ENCODE data around the gene FSCN2. TPM values are rescaled to one million over a fixed set of nuclear protein-coding genes. Genes with fewer than 3 reads are reported as not detected.

The FSCN2 gene, protein sequence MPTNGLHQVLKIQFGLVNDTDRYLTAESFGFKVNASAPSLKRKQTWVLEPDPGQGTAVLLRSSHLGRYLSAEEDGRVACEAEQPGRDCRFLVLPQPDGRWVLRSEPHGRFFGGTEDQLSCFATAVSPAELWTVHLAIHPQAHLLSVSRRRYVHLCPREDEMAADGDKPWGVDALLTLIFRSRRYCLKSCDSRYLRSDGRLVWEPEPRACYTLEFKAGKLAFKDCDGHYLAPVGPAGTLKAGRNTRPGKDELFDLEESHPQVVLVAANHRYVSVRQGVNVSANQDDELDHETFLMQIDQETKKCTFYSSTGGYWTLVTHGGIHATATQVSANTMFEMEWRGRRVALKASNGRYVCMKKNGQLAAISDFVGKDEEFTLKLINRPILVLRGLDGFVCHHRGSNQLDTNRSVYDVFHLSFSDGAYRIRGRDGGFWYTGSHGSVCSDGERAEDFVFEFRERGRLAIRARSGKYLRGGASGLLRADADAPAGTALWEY
- total RNA-seq, result 0.23 TPM in 1 of 2 replicates, not detected in the other

DNA sequence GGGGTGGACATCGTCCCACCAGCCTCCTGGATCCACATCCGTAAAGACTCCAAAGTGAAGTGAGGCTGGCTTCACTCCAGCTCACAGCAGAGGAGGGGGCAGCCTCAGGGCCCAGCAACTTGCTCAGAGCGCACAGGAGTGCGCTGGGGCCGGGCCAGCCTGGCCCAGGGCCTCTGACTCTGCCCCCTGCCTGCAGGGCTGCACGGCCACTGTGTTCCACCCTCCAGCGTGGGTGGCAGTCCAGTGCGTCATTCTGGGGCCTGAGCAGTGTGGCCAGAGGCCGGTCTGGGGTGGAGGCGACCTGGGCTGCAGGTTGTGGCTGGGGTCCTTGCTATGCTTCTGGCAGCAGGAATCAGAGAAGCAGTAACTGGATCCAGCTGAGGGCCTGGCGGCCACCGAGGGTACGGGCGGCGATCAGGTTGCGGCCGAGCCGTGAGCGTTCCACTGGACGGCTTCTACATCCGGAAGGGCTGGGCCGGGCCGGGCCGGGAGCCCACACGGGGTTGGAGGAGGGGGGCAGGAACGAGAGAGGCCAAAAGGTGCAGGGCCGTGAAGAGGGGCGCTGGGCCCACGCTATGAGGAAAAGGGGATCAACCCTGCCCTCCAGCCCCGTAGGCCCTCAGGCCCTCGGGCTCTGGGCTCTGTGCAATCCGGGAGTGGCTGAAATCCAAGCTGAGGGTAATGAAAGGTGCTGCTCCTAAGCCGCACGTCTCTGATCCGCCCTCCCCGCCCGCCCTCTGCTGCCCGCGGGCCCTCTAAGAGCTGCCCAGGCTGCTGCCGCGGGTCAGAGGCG is at the start of gene FSCN2:
Gene FSCN2 (plus strand): TSS at position 787 of the 793 bp plus-strand sequence. CDS start 155 bp downstream, outside the sequence.

DNA sequence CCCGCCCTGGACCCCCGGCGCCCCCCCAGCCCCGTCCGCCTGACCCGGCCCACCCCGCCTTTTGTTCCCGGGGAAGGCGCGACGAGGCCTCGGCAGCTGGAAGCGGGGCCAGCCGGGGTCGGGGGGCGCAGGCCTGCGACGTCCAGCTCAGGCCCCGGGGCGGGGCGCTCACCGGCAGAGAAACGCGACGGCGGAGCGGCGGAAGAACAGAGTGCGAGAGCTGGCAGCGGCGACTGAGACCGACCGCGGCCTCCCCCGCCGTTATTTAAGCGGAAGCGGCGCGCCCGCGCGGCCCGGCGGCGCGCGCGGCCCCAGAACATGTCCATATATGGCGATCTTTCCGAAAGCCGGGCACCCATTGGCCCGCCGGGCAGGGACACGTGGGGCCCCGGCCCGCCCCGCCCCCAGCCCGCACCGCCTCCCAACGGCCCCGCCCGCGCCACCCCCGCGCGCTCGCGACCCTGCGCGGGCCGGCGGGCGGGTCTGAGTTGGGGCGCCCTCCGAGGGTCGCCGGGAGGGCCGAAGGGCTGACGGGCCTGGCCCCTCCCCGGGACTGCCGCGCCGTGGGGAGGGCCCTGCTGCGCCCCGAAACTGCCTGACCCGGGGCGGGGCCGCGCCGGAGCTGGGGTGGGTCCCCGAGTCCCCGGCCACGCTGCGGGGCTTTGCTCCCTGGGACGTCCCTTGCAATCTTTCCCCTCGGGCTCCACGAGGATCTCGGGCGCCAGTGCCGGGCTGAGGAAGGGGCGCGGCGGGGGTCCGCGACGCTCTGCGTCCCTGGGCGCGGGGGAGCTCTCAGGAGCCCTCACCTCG is 15.4 kb upstream of the FSCN2 start, which contains the start of gene ACTG1:
Gene ACTG1 (minus strand): TSS at position 238 of the 810 bp plus-strand sequence. CDS start 445 bp downstream, outside the sequence.

DNA sequence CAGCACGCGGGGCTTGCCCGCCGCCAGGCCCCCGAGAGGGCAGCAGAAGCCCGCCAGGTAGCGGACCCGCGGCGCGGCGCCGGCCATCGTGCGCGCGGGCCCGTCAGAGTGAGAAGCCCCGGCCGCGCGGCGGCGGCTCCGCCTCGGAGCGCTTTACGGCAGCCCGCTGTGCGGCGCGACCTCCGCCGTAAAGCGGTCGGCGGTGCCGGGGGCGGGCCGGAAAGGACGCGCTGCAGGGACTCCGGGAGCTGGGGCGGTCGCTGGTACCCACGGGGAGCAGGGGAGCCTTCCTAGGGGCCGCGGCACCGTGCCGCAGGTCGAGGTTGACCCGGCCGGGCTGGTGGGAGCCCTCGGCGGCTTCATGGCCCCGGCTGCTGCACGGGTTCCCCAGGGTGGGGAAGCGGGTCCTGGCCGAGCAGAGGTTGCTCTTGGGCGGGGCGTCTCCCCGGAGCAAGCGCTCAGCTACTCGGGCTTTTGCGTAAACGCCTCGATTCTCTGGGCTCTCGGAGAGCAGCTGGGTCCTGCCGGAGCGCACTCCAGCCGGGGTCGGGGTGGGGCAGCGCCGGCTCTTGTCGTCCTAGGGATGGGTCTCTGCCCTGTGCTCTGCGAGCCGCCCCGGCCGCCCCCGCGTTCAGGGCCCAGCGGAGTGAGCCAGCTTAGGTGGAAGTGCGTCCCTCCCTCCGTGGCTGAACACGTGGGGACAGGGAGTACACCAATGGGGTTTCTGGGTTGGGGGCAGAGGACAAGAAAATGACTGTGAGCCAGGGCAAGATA is 24.3 kb downstream of the FSCN2 start, which contains the start of gene FAAP100:
Gene FAAP100 (minus strand): TSS at position 110 of the 774 bp plus-strand sequence. CDS start 23 bp downstream, at position 87.

Other genes starting within 250 kb of the FSCN2 start
- gene SLC38A10, start 233.1 kb upstream of the FSCN2 start, total RNA-seq, result 71.9 and 94.2 TPM in 2 replicates
- 7.0 and 18.8 TPM in 2 replicates for gene BAHCC1, start 132.9 kb upstream of the FSCN2 start, total RNA-seq
- gene ACTG1, start 15.6 kb upstream of the FSCN2 start, total RNA-seq, result 4,687 and 7,079 TPM in 2 replicates
- 25.4 and 35.6 TPM in 2 replicates for gene FAAP100, start 24.0 kb downstream of the FSCN2 start, total RNA-seq
- 44.8 and 48.2 TPM in 2 replicates for gene NPLOC4, start 108.7 kb downstream of the FSCN2 start, total RNA-seq
- 1.2 and 1.4 TPM in 2 replicates for gene TSPAN10, start 108.8 kb downstream of the FSCN2 start, total RNA-seq
- not detected in 2 replicates for gene PDE6G, start 128.2 kb downstream of the FSCN2 start, total RNA-seq
- gene OXLD1, start 138.2 kb downstream of the FSCN2 start, total RNA-seq, result 40.1 and 72.2 TPM in 2 replicates
- 11.3 and 16.8 TPM in 2 replicates for gene CCDC137, start 138.4 kb downstream of the FSCN2 start, total RNA-seq
- 27.7 and 51.7 TPM in 2 replicates for gene ARL16, start 155.4 kb downstream of the FSCN2 start, total RNA-seq
- 56.9 and 81.2 TPM in 2 replicates for gene HGS, start 155.6 kb downstream of the FSCN2 start, total RNA-seq
- gene MRPL12, start 175.0 kb downstream of the FSCN2 start, total RNA-seq, result 51.1 and 76.6 TPM in 2 replicates
- gene SLC25A10, start 183.9 kb downstream of the FSCN2 start, total RNA-seq, result 10.7 and 22.4 TPM in 2 replicates